Measurements from ENCODE around the gene AKAP4.

The AKAP4 gene

GRCh38 chrX:50161127-50161526 lies 39.7 kb downstream of the AKAP4 start:
- Mint-ChIP-seq H3K36me3 (no peaks in the 10 kb centered on the region), H3K4me1 (peaks cover 3% of the 10 kb centered on the region), H3K27ac (no peak overlapping the region), H3K27me3 (no peaks in the 10 kb centered on the region), H3K4me3 (no peak overlapping the region), H3K9me3 (no peaks in the 10 kb centered on the region)
- ATAC-seq (ENCODE audit: low read depth) (no peak), DNase-seq (ENCODE audit: low spot score in 2 of 2) (no peak)

GRCh38 chrX:50158593-50158992 lies 42.2 kb downstream of the AKAP4 start:
- peaks cover 3% of the 10 kb centered on the region for H3K4me1 Mint-ChIP-seq
- no peak overlapping the region for H3K4me3 Mint-ChIP-seq
- DNase-seq (ENCODE audit: low spot score in 2 of 2) (no peak), ATAC-seq (ENCODE audit: low read depth) (no peak)
- no peak overlapping the region for H3K27ac Mint-ChIP-seq
- no peaks in the 10 kb centered on the region for H3K27me3 Mint-ChIP-seq
- no peaks in the 10 kb centered on the region for H3K9me3 Mint-ChIP-seq
- no peaks in the 10 kb centered on the region for H3K36me3 Mint-ChIP-seq

GRCh38 chrX:50157545-50158135 lies 43.2 kb downstream of the AKAP4 start:
- H3K27me3 Mint-ChIP-seq: no peaks in the 10 kb centered on the region
- no peak overlapping the region for H3K4me3 Mint-ChIP-seq
- H3K9me3 Mint-ChIP-seq: no peaks in the 10 kb centered on the region
- H3K4me1 Mint-ChIP-seq: peaks cover 3% of the 10 kb centered on the region
- ATAC-seq (ENCODE audit: low read depth): no peak
- no peak overlapping the region for H3K27ac Mint-ChIP-seq
- H3K36me3 Mint-ChIP-seq: no peaks in the 10 kb centered on the region
- DNase-seq (ENCODE audit: low spot score in 2 of 2): no peak

GRCh38 chrX:50154429-50154828 lies 46.4 kb downstream of the AKAP4 start:
- peaks cover 3% of the 10 kb centered on the region for H3K4me1 Mint-ChIP-seq
- H3K27me3 Mint-ChIP-seq: no peaks in the 10 kb centered on the region
- H3K27ac Mint-ChIP-seq: no peak overlapping the region
- H3K9me3 Mint-ChIP-seq: no peaks in the 10 kb centered on the region
- no peak overlapping the region for H3K4me3 Mint-ChIP-seq
- DNase-seq (ENCODE audit: low spot score in 2 of 2) (no peak), ATAC-seq (ENCODE audit: low read depth) (no peak)
- H3K36me3 Mint-ChIP-seq: no peaks in the 10 kb centered on the region

- H3K36me3 Mint-ChIP-seq: no peaks in the 10 kb centered on the region
- ATAC-seq (ENCODE audit: low read depth) (no peak), DNase-seq (ENCODE audit: low spot score in 2 of 2) (no peak)
- H3K9me3 Mint-ChIP-seq: no peaks in the 10 kb centered on the region
- no peak overlapping the region for H3K4me3 Mint-ChIP-seq
- no peaks in the 10 kb centered on the region for H3K27me3 Mint-ChIP-seq
- H3K4me1 Mint-ChIP-seq: peaks cover 3% of the 10 kb centered on the region
- H3K27ac Mint-ChIP-seq: no peak overlapping the region
Observed at GRCh38 chrX:50152456-50152855, 48.4 kb downstream of the AKAP4 start.

GRCh38 chrX:50147972-50148371 lies 52.8 kb downstream of the AKAP4 start:
- Mint-ChIP-seq H3K27me3 (no peaks in the 10 kb centered on the region), H3K4me1 (no peaks in the 10 kb centered on the region), H3K9me3 (no peaks in the 10 kb centered on the region), H3K4me3 (no peak overlapping the region), H3K36me3 (no peaks in the 10 kb centered on the region), H3K27ac (no peak overlapping the region)
- ATAC-seq (ENCODE audit: low read depth): no peak
- DNase-seq (ENCODE audit: low spot score in 2 of 2): no peak

All from memory B cell (primary cell).